Measurements from ENCODE around the gene LPCAT3.

Gene LPCAT3

DNA sequence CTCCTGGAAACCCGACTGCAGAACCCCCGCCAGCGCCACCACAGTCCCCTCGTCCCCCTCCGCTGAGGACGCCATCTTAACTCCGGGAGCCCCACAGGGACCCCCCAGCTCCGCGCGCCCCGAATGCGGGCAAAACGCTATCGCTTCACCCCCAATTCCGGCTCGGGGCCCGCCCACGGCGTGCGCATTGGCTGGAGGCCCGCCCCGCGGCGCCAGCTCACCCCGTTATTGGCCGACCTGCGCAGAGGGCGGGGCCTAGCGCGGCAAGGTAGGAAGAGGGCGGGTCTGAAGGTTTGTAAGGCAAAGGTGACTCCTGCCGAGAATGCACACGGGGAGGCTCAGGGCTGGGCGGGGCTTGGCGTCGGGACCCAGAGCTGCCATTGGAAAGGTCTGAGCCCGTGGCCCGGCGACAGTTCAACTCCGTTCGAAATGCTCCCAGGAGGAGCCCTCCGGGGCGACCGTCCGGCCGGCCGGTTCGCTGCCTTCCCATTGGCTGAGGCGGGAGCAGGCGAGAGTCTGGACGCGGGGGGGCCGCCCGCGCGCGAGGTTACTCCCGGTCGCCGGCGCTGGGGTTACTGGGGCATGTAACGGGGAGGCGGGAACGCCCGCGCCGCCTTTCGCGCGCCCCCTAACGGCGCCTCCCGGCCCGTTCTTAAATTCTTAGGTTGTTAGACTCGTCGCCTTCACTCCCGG is at the start of gene LPCAT3 (continued):
- TF ChIP-seq, protein P1, sequence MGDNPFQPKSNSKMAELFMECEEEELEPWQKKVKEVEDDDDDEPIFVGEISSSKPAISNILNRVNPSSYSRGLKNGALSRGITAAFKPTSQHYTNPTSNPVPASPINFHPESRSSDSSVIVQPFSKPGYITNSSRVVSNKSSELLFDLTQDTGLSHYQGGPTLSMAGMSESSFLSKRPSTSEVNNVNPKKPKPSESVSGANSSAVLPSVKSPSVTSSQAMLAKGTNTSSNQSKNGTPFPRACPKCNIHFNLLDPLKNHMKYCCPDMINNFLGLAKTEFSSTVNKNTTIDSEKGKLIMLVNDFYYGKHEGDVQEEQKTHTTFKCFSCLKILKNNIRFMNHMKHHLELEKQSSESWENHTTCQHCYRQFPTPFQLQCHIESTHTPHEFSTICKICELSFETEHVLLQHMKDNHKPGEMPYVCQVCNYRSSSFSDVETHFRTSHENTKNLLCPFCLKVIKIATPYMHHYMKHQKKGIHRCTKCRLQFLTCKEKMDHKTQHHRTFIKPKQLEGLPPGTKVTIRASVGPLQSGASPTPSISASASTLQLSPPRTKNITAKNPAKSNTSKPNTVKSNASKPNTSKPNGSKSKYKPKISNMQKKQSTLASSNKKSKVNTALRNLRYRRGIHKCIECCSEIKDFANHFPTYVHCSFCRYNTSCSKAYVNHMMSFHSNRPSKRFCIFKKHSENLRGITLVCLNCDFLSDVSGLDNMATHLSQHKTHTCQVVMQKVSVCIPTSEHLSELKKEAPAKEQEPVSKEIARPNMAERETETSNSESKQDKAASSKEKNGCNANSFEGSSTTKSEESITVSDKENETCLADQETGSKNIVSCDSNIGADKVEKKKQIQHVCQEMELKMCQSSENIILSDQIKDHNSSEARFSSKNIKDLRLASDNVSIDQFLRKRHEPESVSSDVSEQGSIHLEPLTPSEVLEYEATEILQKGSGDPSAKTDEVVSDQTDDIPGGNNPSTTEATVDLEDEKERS (tag by site-specific recombination; IDR thresholded peaks at IDR 0.05) = no peak
- TF ChIP-seq ZBTB17 (tag by site-specific recombination; IDR thresholded peaks at IDR 0.05) (0 out of 2 replicates have a peak, but pooled peaks have one; percentile 9), ZNF596 (tag by site-specific recombination; IDR thresholded peaks at IDR 0.05) (peak; percentile 31; the same call in 1 of the 2 replicates), ZNF473 (tag by site-specific recombination; IDR thresholded peaks at IDR 0.05) (no peak), ZNF184 (tag by site-specific recombination; IDR thresholded peaks at IDR 0.05) (0 out of 2 replicates have a peak, but pooled peaks have one; percentile 71), ZNF530 (tag by site-specific recombination; IDR thresholded peaks at IDR 0.05; ENCODE audit: low read depth) (no peak), ZNF658 (tag by site-specific recombination; IDR thresholded peaks at IDR 0.05) (no peak), SP2 (tag by site-specific recombination; IDR thresholded peaks at IDR 0.05) (peak; percentile 95), ZSCAN23 (tag by site-specific recombination; IDR thresholded peaks at IDR 0.05) (no peak), SP3 (tag by site-specific recombination; IDR thresholded peaks at IDR 0.05) (peak; percentile 88), HOXA7 (CRISPR knock-in tag; IDR thresholded peaks at IDR 0.05; ENCODE audit: borderline replicate concordance) (no peak), ZNF48 (tag by site-specific recombination; IDR thresholded peaks at IDR 0.05) (no peak), KLF10 (tag by site-specific recombination; IDR thresholded peaks at IDR 0.05) (peak; percentile 55; the same call in 1 of the 2 replicates), ZNF221 (tag by site-specific recombination; IDR thresholded peaks at IDR 0.05; ENCODE audit: borderline replicate concordance) (no peak), ZNF654 (tag by site-specific recombination; IDR thresholded peaks at IDR 0.05; ENCODE audit: low read depth) (peak; percentile 32), BCL11A (tag by site-specific recombination; IDR thresholded peaks at IDR 0.05; ENCODE audit: low read depth) (peak; percentile 58; the same call in 1 of the 2 replicates)
- TF ChIP-seq, protein P2, sequence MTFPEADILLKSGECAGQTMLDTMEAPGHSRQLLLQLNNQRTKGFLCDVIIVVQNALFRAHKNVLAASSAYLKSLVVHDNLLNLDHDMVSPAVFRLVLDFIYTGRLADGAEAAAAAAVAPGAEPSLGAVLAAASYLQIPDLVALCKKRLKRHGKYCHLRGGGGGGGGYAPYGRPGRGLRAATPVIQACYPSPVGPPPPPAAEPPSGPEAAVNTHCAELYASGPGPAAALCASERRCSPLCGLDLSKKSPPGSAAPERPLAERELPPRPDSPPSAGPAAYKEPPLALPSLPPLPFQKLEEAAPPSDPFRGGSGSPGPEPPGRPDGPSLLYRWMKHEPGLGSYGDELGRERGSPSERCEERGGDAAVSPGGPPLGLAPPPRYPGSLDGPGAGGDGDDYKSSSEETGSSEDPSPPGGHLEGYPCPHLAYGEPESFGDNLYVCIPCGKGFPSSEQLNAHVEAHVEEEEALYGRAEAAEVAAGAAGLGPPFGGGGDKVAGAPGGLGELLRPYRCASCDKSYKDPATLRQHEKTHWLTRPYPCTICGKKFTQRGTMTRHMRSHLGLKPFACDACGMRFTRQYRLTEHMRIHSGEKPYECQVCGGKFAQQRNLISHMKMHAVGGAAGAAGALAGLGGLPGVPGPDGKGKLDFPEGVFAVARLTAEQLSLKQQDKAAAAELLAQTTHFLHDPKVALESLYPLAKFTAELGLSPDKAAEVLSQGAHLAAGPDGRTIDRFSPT (tag by site-specific recombination; IDR thresholded peaks at IDR 0.05) = no peak
- TF ChIP-seq, protein P3, sequence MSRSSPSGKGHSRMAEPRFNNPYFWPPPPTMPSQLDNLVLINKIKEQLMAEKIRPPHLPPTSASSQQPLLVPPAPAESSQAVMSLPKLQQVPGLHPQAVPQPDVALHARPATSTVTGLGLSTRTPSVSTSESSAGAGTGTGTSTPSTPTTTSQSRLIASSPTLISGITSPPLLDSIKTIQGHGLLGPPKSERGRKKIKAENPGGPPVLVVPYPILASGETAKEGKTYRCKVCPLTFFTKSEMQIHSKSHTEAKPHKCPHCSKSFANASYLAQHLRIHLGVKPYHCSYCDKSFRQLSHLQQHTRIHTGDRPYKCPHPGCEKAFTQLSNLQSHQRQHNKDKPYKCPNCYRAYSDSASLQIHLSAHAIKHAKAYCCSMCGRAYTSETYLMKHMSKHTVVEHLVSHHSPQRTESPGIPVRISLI (tag by site-specific recombination; IDR thresholded peaks at IDR 0.05) = no peak
- TF ChIP-seq, protein P4, sequence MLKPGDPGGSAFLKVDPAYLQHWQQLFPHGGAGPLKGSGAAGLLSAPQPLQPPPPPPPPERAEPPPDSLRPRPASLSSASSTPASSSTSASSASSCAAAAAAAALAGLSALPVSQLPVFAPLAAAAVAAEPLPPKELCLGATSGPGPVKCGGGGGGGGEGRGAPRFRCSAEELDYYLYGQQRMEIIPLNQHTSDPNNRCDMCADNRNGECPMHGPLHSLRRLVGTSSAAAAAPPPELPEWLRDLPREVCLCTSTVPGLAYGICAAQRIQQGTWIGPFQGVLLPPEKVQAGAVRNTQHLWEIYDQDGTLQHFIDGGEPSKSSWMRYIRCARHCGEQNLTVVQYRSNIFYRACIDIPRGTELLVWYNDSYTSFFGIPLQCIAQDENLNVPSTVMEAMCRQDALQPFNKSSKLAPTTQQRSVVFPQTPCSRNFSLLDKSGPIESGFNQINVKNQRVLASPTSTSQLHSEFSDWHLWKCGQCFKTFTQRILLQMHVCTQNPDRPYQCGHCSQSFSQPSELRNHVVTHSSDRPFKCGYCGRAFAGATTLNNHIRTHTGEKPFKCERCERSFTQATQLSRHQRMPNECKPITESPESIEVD (tag by site-specific recombination; IDR thresholded peaks at IDR 0.05) = no peak
- TF ChIP-seq, protein P5, sequence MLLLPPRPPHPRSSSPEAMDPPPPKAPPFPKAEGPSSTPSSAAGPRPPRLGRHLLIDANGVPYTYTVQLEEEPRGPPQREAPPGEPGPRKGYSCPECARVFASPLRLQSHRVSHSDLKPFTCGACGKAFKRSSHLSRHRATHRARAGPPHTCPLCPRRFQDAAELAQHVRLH (tag by site-specific recombination; IDR thresholded peaks at IDR 0.05) = 0 out of 2 replicates have a peak, but pooled peaks have one; percentile 22
- TF ChIP-seq, protein P6, sequence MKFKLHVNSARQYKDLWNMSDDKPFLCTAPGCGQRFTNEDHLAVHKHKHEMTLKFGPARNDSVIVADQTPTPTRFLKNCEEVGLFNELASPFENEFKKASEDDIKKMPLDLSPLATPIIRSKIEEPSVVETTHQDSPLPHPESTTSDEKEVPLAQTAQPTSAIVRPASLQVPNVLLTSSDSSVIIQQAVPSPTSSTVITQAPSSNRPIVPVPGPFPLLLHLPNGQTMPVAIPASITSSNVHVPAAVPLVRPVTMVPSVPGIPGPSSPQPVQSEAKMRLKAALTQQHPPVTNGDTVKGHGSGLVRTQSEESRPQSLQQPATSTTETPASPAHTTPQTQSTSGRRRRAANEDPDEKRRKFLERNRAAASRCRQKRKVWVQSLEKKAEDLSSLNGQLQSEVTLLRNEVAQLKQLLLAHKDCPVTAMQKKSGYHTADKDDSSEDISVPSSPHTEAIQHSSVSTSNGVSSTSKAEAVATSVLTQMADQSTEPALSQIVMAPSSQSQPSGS (tag by site-specific recombination; IDR thresholded peaks at IDR 0.05; ENCODE audit: low read depth) = no peak
- TF ChIP-seq, protein P7, sequence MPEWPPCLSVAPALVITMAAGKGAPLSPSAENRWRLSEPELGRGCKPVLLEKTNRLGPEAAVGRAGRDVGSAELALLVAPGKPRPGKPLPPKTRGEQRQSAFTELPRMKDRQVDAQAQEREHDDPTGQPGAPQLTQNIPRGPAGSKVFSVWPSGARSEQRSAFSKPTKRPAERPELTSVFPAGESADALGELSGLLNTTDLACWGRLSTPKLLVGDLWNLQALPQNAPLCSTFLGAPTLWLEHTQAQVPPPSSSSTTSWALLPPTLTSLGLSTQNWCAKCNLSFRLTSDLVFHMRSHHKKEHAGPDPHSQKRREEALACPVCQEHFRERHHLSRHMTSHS (tag by site-specific recombination; IDR thresholded peaks at IDR 0.05) = no peak
- TF ChIP-seq, protein P8, sequence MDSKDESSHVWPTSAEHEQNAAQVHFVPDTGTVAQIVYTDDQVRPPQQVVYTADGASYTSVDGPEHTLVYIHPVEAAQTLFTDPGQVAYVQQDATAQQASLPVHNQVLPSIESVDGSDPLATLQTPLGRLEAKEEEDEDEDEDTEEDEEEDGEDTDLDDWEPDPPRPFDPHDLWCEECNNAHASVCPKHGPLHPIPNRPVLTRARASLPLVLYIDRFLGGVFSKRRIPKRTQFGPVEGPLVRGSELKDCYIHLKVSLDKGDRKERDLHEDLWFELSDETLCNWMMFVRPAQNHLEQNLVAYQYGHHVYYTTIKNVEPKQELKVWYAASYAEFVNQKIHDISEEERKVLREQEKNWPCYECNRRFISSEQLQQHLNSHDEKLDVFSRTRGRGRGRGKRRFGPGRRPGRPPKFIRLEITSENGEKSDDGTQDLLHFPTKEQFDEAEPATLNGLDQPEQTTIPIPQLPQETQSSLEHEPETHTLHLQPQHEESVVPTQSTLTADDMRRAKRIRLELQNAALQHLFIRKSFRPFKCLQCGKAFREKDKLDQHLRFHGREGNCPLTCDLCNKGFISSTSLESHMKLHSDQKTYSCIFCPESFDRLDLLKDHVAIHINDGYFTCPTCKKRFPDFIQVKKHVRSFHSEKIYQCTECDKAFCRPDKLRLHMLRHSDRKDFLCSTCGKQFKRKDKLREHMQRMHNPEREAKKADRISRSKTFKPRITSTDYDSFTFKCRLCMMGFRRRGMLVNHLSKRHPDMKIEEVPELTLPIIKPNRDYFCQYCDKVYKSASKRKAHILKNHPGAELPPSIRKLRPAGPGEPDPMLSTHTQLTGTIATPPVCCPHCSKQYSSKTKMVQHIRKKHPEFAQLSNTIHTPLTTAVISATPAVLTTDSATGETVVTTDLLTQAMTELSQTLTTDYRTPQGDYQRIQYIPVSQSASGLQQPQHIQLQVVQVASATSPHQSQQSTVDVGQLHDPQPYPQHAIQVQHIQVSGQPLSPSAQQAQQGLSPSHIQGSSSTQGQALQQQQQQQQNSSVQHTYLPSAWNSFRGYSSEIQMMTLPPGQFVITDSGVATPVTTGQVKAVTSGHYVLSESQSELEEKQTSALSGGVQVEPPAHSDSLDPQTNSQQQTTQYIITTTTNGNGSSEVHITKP (tag by site-specific recombination; IDR thresholded peaks at IDR 0.05) = peak; percentile 41

Data from HEK293 (cell line).